Astrocyte (in vitro differentiated cells and primary cell): ENCODE results near the gene PRKCD. TPM values are rescaled to one million over a fixed set of nuclear protein-coding genes. Genes with fewer than 3 reads are reported as not detected.

ENCODE experiments used
- DNase-seq: peaks from one replicate; pipeline ENCODE4 v3.0.0-alpha.2; 2010; ENCODE audit warnings: low read depth
- FAIRE-seq: peaks from 2 replicates; lab custom pipeline; 2011; peaks lifted over from hg19 to GRCh38; lab: Jason Lieb, UNC
- H2AFZ ChIP-seq: 2 replicates; pipeline ENCODE4 v1.6.0; 2012; ENCODE audit warnings: low read depth, low read length, inconsistent platforms
- H3K27ac ChIP-seq: 2 replicates; pipeline ENCODE4 v1.5.1; 2011; ENCODE audit warnings: low read depth, low read length, inconsistent platforms
- H3K27me3 ChIP-seq: 2 replicates; pipeline ENCODE4 v1.6.0; 2011; ENCODE audit warnings: low read length, inconsistent platforms; ENCODE audit not compliant: insufficient read depth
- H3K36me3 ChIP-seq: 2 replicates; pipeline ENCODE4 v1.5.1; 2011; ENCODE audit warnings: low read length, inconsistent platforms; ENCODE audit not compliant: insufficient read depth
- H3K4me1 ChIP-seq: 2 replicates; pipeline ENCODE4 v1.5.1; 2011; ENCODE audit warnings: low read length, inconsistent platforms; ENCODE audit not compliant: insufficient read depth
- H3K4me2 ChIP-seq: 2 replicates; pipeline ENCODE4 v1.6.0; 2012; ENCODE audit warnings: low read length, inconsistent platforms
- H3K4me3 ChIP-seq: 2 replicates; pipeline ENCODE4 v1.5.1; 2011; ENCODE audit warnings: low read depth, mild to moderate bottlenecking, low read length, inconsistent platforms; ENCODE audit not compliant: insufficient read depth
- H3K79me2 ChIP-seq: 2 replicates; pipeline ENCODE4 v1.6.0; 2012; ENCODE audit warnings: mild to moderate bottlenecking, low read length, inconsistent platforms; ENCODE audit not compliant: insufficient read depth
- H3K9ac ChIP-seq: 2 replicates; pipeline ENCODE4 v1.6.0; 2012; ENCODE audit warnings: mild to moderate bottlenecking, low read length, inconsistent platforms
- H3K9me3 ChIP-seq: 2 replicates; pipeline ENCODE4 v1.5.1; 2012; ENCODE audit warnings: low read depth, mild to moderate bottlenecking, low read length, inconsistent platforms; ENCODE audit not compliant: insufficient read depth
- H4K20me1 ChIP-seq: 2 replicates; pipeline ENCODE4 v1.6.0; 2012; ENCODE audit warnings: low read length, inconsistent platforms; ENCODE audit not compliant: insufficient read depth
- H3K27ac Mint-ChIP-seq: one replicate; pipeline ENCODE4 v1.8.0; 2021; ENCODE audit warnings: mild to moderate bottlenecking, mixed read lengths; ENCODE audit not compliant: unreplicated experiment
- H3K27me3 Mint-ChIP-seq: one replicate; pipeline ENCODE4 v1.8.0; 2021; ENCODE audit warnings: low read depth, mixed read lengths; ENCODE audit not compliant: unreplicated experiment
- H3K36me3 Mint-ChIP-seq: one replicate; pipeline ENCODE4 v1.8.0; 2021; ENCODE audit warnings: low read depth, mixed read lengths; ENCODE audit not compliant: unreplicated experiment
- H3K4me1 Mint-ChIP-seq: one replicate; pipeline ENCODE4 v1.8.0; 2021; ENCODE audit warnings: low read depth, mixed read lengths; ENCODE audit not compliant: unreplicated experiment
- H3K4me3 Mint-ChIP-seq: one replicate; pipeline ENCODE4 v1.8.0; 2021; ENCODE audit warnings: mild to moderate bottlenecking, moderate library complexity, mixed read lengths; ENCODE audit not compliant: unreplicated experiment
- H3K9me3 Mint-ChIP-seq: one replicate; pipeline ENCODE4 v1.8.0; 2021; ENCODE audit warnings: mild to moderate bottlenecking, mixed read lengths; ENCODE audit not compliant: unreplicated experiment
- CTCF ChIP-seq: IDR thresholded peaks from 2 replicates; pipeline ENCODE4 v1.5.1; 2011; ENCODE audit warnings: low read depth, mild to moderate bottlenecking, inconsistent platforms, low read length, moderate library complexity; ENCODE audit not compliant: insufficient read depth
- EZH2 ChIP-seq: IDR thresholded peaks from 2 replicates; pipeline ENCODE4 v1.6.1; 2012; ENCODE audit warnings: mild to moderate bottlenecking, low read length, inconsistent platforms; ENCODE audit not compliant: insufficient read depth
- total RNA-seq: library from RNA; stranded (reverse); gene quantifications from 2 replicates; pipeline ENCODE4 v1.2.1, GENCODE V29; 2021

The PRKCD gene
- total RNA-seq, 1 donor from 2014 or later = 25.4 TPM

GRCh38 chr3:53139906-53140846, 20.8 kb upstream of the PRKCD start:
- H3K27ac ChIP-seq = no peak overlapping the region
- Mint-ChIP-seq H3K4me3 (no peak overlapping the region), H3K27ac (no peak overlapping the region), H3K9me3 (no peaks in the 10 kb centered on the region), H3K27me3 (peaks cover 12% of the 10 kb centered on the region), H3K4me1 (peaks cover 4% of the 10 kb centered on the region), H3K36me3 (peaks cover 2% of the 10 kb centered on the region)
- no peaks in the 10 kb centered on the region for H4K20me1 ChIP-seq
- DNase-seq (no peak), FAIRE-seq (no peak)
- peaks cover 2% of the 10 kb centered on the region for H3K4me1 ChIP-seq
- H3K4me3 ChIP-seq = no peak overlapping the region
- no peaks in the 10 kb centered on the region for H3K27me3 ChIP-seq
- TF ChIP-seq CTCF (no peak), EZH2 (no peak)
- H3K79me2 ChIP-seq = no peaks in the 10 kb centered on the region
- no peaks in the 10 kb centered on the region for H3K36me3 ChIP-seq
- no peaks in the 10 kb centered on the region for H3K9me3 ChIP-seq
- no peak overlapping the region for H2AFZ ChIP-seq
- H3K9ac ChIP-seq = no peak overlapping the region
- H3K4me2 ChIP-seq = no peak overlapping the region

GRCh38 chr3:53140847-53141845, 19.9 kb upstream of the PRKCD start:
- H3K27me3 ChIP-seq = no peaks in the 10 kb centered on the region
- H3K4me2 ChIP-seq = no peak overlapping the region
- no peak for DNase-seq
- peaks cover 12% of the 10 kb centered on the region for H3K27me3 Mint-ChIP-seq
- H3K9me3 ChIP-seq = no peaks in the 10 kb centered on the region
- no peak overlapping the region for H2AFZ ChIP-seq
- FAIRE-seq = no peak
- no peaks in the 10 kb centered on the region for H3K9me3 Mint-ChIP-seq
- H3K79me2 ChIP-seq = no peaks in the 10 kb centered on the region
- H4K20me1 ChIP-seq = no peaks in the 10 kb centered on the region
- no peak overlapping the region for H3K27ac ChIP-seq
- H3K4me1 Mint-ChIP-seq = peaks cover 4% of the 10 kb centered on the region
- H3K36me3 ChIP-seq = no peaks in the 10 kb centered on the region
- TF ChIP-seq EZH2 = no peak
- no peak for TF ChIP-seq CTCF
- peaks cover 2% of the 10 kb centered on the region for H3K36me3 Mint-ChIP-seq
- H3K4me1 ChIP-seq = peaks cover 2% of the 10 kb centered on the region
- no peak overlapping the region for H3K27ac Mint-ChIP-seq
- H3K4me3 ChIP-seq = no peak overlapping the region
- no peak overlapping the region for H3K4me3 Mint-ChIP-seq
- no peak overlapping the region for H3K9ac ChIP-seq
